Esophagus muscularis mucosa (tissue), 4 donors: Measurements from ENCODE around the gene POLR3GL. TPM values are rescaled to one million over a fixed set of nuclear protein-coding genes. Genes with fewer than 3 reads are reported as not detected.
"Not testable (repeated sequence)": the region's sequence is repeated elsewhere in the genome, so short reads cannot be mapped to it uniquely, and the experiment has no call there.

Source experiments
- DNase-seq: peaks from one replicate; pipeline ENCODE4 v3.0.0-alpha.2; 2017; ENCODE audit errors: extremely low spot score
- H3K27ac ChIP-seq, 4 donors: fragments of 200-600 bp; sonication (generic); replicated peaks in 1 of 4; 1 replicate in 3 of 4; 2 replicates in 1 of 4; pipeline ENCODE4 v1.5.1; 2016 to 2019; ENCODE audit warnings: mild to moderate bottlenecking in 1 of 4
- H3K27me3 ChIP-seq, 4 donors: fragments of 200-600 bp; sonication (generic); one replicate each; pipeline versions ENCODE4 v1.5.1 to v1.6.0; 2016 to 2019
- H3K36me3 ChIP-seq, 4 donors: fragments of 200-600 bp; sonication (generic); one replicate each; pipeline ENCODE4 v1.5.1; 2016 to 2019
- H3K4me1 ChIP-seq, 4 donors: fragments of 200-600 bp; sonication (generic); one replicate each; pipeline ENCODE4 v1.5.1; 2016 to 2019
- H3K4me3 ChIP-seq, 4 donors: fragments of 200-600 bp; sonication (generic); 1 replicate in 2 of 4; 2 replicates in 2 of 4; pipeline ENCODE4 v1.5.1; 2016 to 2019; ENCODE audit warnings: mild to moderate bottlenecking in 4 of 4, moderate library complexity in 1 of 4
- H3K9me3 ChIP-seq, 4 donors: fragments of 200-600 bp; sonication (generic); 1 replicate in 3 of 4; 2 replicates in 1 of 4; pipeline ENCODE4 v1.5.1; 2016 to 2019
- EP300 ChIP-seq: sonication (generic); formaldehyde crosslinking; IDR thresholded peaks from one replicate; pipeline ENCODE4 v1.6.1; 2017; ENCODE audit warnings: antibody characterized with exemption
- POLR2A ChIP-seq: fragments of 450-650 bp; IDR thresholded peaks from one replicate; pipeline ENCODE4 v1.6.1; 2017; ENCODE audit warnings: antibody characterized with exemption, moderate library complexity, mild to moderate bottlenecking, low read depth
- POLR2AphosphoS5 ChIP-seq, 2 donors: sonication (generic); formaldehyde crosslinking; IDR thresholded peaks; one replicate each; pipeline ENCODE4 v1.6.1; 2017; ENCODE audit warnings: antibody characterized with exemption in 2 of 2
- WGBS: methylation state at CpG from one replicate; pipeline ENCODE4 v1.1.5; 2018; 5-methylcytosine and 5-hydroxymethylcytosine counted together
- intact Hi-C: fragments of 100-400 bp; cut with DNase I; formaldehyde crosslinking; loops from one replicate; pipeline ENCODE4 v1.15.1; 2023
- total RNA-seq, 4 donors: library from RNA; depleted of rRNA; stranded (reverse); fragments of >200 nt; gene quantifications; one replicate each; pipeline versions ENCODE4 v1.1.0 to v1.2.1, GENCODE V29; 2016
- TF ChIP-seq, protein P1 (sequence below), 3 experiments: fragments of 200-600 bp in 2 of 3; fragments of 450-650 bp in 1 of 3; sonication (generic) in 2 of 3; IDR thresholded peaks; one replicate each; pipeline ENCODE4 v1.5.1; 2017 to 2019; ENCODE audit warnings: antibody characterized with exemption in 3 of 3, mild to moderate bottlenecking in 2 of 3, moderate library complexity in 1 of 3

POLR3GL gene
- total RNA-seq, 4 donors from 2014 or later: 29.0 to 41.5 (median 35.5) TPM

DNA sequence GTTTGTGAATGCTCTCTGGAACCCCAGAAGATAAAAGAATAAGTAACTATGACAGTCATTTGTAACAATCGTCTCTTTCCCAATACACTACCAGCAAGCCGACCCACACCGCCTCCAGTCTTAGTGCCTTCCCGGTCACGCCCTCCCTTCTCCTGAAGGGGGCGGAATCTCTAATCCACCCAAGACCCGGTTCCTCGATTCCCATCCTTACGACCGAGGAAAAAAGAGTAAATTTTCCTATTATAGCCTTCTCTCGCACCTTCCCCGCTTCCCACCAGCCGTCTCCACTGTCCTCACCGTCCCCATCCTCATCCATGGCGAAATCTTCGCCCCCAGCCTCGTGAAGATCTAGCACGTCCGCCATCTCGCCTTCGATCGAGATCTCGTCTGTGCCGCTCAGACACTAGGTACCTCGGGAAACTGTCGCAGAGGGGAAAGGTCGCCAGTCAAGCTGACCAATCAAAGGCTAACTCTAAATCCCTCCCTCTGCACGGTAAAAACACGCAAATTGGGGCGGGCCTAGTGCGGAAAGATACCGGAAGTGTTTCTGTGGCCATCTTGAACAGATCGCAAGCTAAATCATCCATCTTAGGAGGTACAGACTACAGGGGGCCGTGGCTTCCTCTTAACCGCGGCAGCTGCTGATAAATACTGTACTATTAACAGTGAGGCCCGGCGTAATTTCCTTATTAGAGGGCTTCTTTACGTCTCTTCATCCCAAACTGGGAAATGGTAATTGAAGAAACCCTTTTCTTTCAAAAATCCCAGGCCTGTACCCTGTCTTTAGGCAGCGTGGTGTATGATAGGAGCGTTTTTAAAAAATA lies 37.2 kb upstream of the POLR3GL start, which contains the start of gene RBM8A:
Gene RBM8A, minus strand, starts transcription at position 422 of the 824 bp plus-strand sequence. Its CDS starts 58 bp downstream, at position 364.
- intact Hi-C loops: loop anchor here (5.0 kb wide), 1 partner anchor 35 kb away; the partner anchor contains the start of genes ANKRD34A and POLR3GL
- peaks cover 0 to 49% (median 20%) of the 10 kb centered on the region in 4 donors for H3K36me3 ChIP-seq
- no peak for TF ChIP-seq EP300
- TF ChIP-seq POLR2A: peak; percentile 97
- TF ChIP-seq, protein P1, sequence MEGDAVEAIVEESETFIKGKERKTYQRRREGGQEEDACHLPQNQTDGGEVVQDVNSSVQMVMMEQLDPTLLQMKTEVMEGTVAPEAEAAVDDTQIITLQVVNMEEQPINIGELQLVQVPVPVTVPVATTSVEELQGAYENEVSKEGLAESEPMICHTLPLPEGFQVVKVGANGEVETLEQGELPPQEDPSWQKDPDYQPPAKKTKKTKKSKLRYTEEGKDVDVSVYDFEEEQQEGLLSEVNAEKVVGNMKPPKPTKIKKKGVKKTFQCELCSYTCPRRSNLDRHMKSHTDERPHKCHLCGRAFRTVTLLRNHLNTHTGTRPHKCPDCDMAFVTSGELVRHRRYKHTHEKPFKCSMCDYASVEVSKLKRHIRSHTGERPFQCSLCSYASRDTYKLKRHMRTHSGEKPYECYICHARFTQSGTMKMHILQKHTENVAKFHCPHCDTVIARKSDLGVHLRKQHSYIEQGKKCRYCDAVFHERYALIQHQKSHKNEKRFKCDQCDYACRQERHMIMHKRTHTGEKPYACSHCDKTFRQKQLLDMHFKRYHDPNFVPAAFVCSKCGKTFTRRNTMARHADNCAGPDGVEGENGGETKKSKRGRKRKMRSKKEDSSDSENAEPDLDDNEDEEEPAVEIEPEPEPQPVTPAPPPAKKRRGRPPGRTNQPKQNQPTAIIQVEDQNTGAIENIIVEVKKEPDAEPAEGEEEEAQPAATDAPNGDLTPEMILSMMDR (IDR thresholded peaks at IDR 0.05): peak; percentile 67 to 81 (median 69)
- peak; percentile 100 for TF ChIP-seq POLR2AphosphoS5 (IDR thresholded peaks at IDR 0.05)
- WGBS: 2% methylated on average over 40 of the region's 41 CpGs
- peaks cover 10 to 25% (median 23%) of the 10 kb centered on the region in 4 donors for H3K4me1 ChIP-seq
- peak within 1 kb of the TSS; percentile 87 to 96 (median 94) for H3K27ac ChIP-seq
- DNase-seq: peak; percentile 99
- H3K9me3 ChIP-seq: no peaks in the 10 kb centered on the region
- peak within 1 kb of the TSS; percentile 71 to 85 (median 77) for H3K4me3 ChIP-seq
- no peaks in the 10 kb centered on the region for H3K27me3 ChIP-seq

DNA sequence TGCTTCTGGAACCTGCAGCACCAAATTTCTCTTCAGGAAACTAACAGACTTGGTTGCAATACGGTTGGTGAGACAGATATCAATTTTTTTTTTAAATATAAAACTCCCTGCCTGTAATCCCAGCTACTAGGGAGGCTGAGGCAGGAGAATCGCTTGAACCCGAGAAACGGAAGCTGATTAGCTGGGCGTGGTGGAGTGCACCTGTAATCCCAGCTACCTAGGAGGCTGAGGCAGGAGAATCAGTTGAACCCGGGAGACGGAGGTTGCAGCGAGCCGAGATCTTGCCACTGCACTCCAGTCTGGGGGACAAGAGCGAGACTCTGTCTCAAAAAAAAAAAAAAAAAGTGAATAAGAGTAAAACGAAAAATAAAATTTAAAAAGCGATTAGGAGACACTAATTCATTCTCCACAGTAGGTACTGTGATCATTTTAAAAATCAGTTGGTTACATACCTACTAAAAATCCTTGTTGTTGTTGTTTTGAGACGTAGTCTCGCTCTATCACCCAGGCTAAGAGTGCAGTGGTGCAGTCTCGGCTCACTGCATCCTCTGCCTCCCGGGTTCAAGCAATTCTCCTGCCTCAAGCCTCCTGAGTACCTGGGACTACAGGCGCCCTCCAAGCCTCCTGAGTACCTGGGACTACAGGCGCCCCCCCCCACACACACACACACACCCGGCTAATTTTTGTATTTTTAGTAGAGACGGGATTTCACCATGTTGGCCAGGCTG lies 36.4 kb upstream of the POLR3GL start:
- H3K4me3 ChIP-seq: peak overlapping the region; percentile 71 to 85 (median 77)
- intact Hi-C loops: loop anchor here (5.0 kb wide), 1 partner anchor 34 kb away; the partner anchor contains the start of genes ANKRD34A and POLR3GL
- no peaks in the 10 kb centered on the region for H3K9me3 ChIP-seq
- peak overlapping the region; percentile 87 to 96 (median 94) for H3K27ac ChIP-seq
- H3K4me1 ChIP-seq: peaks cover 10 to 25% (median 23%) of the 10 kb centered on the region in 4 donors
- peaks cover 0 to 52% (median 24%) of the 10 kb centered on the region in 4 donors for H3K36me3 ChIP-seq
- 63% methylated on average over 20 of the region's 20 CpGs for WGBS
- no peaks in the 10 kb centered on the region for H3K27me3 ChIP-seq
- TF ChIP-seq POLR2A (no peak), EP300 (no peak), POLR2AphosphoS5 (IDR thresholded peaks at IDR 0.05) (no peak)
- TF ChIP-seq, protein P1 (IDR thresholded peaks at IDR 0.05): no peak
- no peak for DNase-seq

DNA sequence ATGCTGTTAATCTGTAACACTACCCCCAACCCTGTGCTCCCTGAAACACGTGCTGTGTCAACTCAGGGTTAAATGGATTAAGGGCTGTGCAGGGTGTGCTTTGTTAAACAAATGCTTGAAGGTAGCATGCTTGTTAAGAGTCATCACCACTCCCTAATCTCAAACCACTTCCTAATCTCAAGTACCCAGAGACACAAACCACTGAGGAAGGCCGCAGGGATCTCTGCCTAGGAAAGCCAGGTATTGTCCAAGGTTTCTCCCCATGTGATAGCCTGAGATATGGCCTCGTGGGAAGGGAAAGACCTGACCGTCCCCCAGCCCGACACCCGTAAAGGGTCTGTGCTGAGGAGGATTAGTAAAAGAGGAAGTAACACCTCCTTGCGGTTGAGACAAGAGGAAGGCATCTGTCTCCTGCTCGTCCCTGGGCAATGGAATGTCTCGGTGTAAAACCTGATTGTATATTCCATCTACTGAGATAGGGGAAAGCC lies 31.9 kb upstream of the POLR3GL start:
- DNase-seq, H3K27me3 ChIP-seq, H3K27ac ChIP-seq, H3K4me3 ChIP-seq, H3K9me3 ChIP-seq, intact Hi-C loops: not testable (repeated sequence)
- peaks cover 25 to 72% (median 55%) of the 10 kb centered on the region in 4 donors for H3K36me3 ChIP-seq
- 50% methylated on average over 6 of the region's 9 CpGs for WGBS
- H3K4me1 ChIP-seq: peaks cover 0 to 12% (median 10%) of the 10 kb centered on the region in 4 donors

DNA sequence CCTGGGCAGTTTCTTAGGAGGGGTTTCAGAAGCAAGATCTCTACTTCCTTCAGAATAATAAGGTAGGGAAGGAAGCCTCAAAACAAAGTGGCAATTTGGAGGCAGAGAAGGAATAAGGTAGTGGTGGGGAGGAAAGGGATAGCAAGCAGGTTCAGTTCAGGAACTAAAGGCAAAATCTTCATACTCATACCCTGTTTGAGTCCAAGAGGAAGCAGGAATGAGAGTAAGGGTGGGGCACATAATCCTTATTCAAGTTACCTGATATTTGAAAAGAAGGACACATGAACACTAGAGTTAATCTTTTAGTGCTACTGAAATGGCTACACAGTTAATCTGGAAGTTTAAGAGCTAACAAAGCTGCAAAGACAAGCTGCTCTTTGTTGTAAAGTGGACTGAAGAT lies 28.8 kb upstream of the POLR3GL start:
- Histone ChIP-seq H3K36me3 (peaks cover 25 to 91% (median 62%) of the 10 kb centered on the region in 4 donors), H3K27me3 (no peaks in the 10 kb centered on the region), H3K27ac (no peak overlapping the region), H3K4me1 (no peaks in the 10 kb centered on the region), H3K4me3 (no peak overlapping the region), H3K9me3 (no peaks in the 10 kb centered on the region)
- TF ChIP-seq, protein P1 (IDR thresholded peaks at IDR 0.05): no peak
- TF ChIP-seq POLR2A (no peak), POLR2AphosphoS5 (IDR thresholded peaks at IDR 0.05) (no peak), EP300 (no peak)
- intact Hi-C loops: no loop called here
- DNase-seq: no peak

DNA sequence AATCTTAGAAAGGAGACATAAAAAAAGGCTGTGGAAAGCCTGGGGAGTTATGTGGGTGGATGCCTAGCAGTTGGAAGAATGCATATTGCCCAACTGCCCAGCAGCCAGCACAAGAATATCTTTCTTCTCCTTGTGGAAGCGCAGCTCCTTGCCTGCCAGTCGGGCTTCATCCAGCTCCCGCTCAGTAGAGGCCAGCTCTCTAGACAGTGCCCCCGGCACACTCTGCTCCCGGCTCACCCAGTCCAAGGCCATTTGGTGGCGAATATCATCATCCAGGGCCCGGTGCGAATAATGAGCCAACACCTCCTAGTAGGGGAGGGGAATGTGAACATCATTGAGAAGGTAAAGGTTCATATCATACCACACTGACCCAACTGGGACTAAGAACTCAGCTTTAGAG lies 28.2 kb upstream of the POLR3GL start:
- WGBS: 72% methylated on average over 8 of the region's 8 CpGs
- peak overlapping the region in 1 of 4 donors; percentile 8 for H3K27ac ChIP-seq
- H3K27me3 ChIP-seq: no peaks in the 10 kb centered on the region
- no peak overlapping the region for H3K4me3 ChIP-seq
- TF ChIP-seq, protein P1 (IDR thresholded peaks at IDR 0.05): no peak
- TF ChIP-seq EP300 (no peak), POLR2A (no peak), POLR2AphosphoS5 (IDR thresholded peaks at IDR 0.05) (no peak)
- DNase-seq: no peak
- intact Hi-C loops: no loop called here
- H3K36me3 ChIP-seq: peaks cover 25 to 91% (median 65%) of the 10 kb centered on the region in 4 donors
- no peaks in the 10 kb centered on the region for H3K4me1 ChIP-seq
- H3K9me3 ChIP-seq: no peaks in the 10 kb centered on the region
